ENCODE results near the gene ZNF575.
"Not testable (repeated sequence)": the region's sequence is repeated elsewhere in the genome, so short reads cannot be mapped to it uniquely, and the experiment has no call there.

DNA sequence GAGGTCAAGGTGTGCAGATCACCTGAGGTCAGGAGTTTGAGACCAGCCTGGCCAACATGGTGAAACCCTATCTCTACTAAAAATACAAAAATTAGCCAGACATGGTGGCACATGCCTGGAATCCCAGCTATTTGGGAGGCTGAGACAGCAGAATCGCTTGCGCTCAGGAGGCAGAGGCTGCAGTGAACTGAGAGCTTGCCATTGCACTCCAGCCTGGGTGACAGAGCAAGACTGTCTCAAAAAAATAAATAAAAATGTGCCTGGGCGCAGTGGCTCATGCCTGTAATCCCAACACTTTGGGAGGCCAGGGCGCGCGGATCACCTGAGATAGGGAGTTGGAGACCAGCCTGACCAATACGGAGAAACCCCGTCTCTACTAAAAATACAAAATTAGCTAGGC is 9.3 kb upstream of the ZNF575 start:
- TF ChIP-seq EZH2 (IDR thresholded peaks at IDR 0.05; ENCODE audit: borderline replicate concordance, low read depth, low read length, poor library complexity, severe bottlenecking), result not testable (repeated sequence)
- TF ChIP-seq, protein P1, sequence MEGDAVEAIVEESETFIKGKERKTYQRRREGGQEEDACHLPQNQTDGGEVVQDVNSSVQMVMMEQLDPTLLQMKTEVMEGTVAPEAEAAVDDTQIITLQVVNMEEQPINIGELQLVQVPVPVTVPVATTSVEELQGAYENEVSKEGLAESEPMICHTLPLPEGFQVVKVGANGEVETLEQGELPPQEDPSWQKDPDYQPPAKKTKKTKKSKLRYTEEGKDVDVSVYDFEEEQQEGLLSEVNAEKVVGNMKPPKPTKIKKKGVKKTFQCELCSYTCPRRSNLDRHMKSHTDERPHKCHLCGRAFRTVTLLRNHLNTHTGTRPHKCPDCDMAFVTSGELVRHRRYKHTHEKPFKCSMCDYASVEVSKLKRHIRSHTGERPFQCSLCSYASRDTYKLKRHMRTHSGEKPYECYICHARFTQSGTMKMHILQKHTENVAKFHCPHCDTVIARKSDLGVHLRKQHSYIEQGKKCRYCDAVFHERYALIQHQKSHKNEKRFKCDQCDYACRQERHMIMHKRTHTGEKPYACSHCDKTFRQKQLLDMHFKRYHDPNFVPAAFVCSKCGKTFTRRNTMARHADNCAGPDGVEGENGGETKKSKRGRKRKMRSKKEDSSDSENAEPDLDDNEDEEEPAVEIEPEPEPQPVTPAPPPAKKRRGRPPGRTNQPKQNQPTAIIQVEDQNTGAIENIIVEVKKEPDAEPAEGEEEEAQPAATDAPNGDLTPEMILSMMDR (conservative IDR thresholded peaks at IDR 0.05; ENCODE audit: low read depth, low read length), result not testable (repeated sequence)
